ENCODE measurements around the gene JPH2.
"Not testable (repeated sequence)": the region's sequence is repeated elsewhere in the genome, so short reads cannot be mapped to it uniquely, and the experiment has no call there.

The JPH2 gene

GRCh38 chr20:44187054-44187771, at the start of gene JPH2:
Gene JPH2 (minus strand): TSS chr20:44187188. CDS start chr20:44186705, 483 bp downstream.
- H3K27ac ChIP-seq = no peak within 1 kb of the TSS
- no peak for TF ChIP-seq ZFX (IDR thresholded peaks at IDR 0.05; ENCODE audit: borderline replicate concordance)
- TF ChIP-seq, protein P1, sequence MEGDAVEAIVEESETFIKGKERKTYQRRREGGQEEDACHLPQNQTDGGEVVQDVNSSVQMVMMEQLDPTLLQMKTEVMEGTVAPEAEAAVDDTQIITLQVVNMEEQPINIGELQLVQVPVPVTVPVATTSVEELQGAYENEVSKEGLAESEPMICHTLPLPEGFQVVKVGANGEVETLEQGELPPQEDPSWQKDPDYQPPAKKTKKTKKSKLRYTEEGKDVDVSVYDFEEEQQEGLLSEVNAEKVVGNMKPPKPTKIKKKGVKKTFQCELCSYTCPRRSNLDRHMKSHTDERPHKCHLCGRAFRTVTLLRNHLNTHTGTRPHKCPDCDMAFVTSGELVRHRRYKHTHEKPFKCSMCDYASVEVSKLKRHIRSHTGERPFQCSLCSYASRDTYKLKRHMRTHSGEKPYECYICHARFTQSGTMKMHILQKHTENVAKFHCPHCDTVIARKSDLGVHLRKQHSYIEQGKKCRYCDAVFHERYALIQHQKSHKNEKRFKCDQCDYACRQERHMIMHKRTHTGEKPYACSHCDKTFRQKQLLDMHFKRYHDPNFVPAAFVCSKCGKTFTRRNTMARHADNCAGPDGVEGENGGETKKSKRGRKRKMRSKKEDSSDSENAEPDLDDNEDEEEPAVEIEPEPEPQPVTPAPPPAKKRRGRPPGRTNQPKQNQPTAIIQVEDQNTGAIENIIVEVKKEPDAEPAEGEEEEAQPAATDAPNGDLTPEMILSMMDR (IDR thresholded peaks at IDR 0.05) = no peak

DNA sequence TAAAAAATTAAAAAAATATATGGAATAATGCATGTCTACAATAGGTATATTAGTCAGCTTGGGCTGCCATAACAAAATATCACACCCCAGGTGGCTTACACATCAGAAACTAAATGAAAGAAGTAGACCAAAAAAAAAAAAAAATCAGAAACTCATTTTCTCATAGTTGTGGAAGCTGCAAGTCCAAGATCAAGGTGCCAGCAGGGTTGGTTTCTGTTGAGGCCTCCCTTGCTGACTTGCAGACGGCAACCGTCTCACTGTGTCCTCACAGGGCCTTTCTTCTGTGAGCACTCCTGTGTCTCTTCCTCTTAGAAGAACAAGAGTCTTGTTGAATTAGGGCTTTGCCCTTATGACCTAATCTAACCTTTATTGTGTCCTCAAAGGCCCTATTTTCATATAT, 48.7 kb upstream of the JPH2 start:
- TF ChIP-seq, protein P1 (IDR thresholded peaks at IDR 0.05) = no peak
- no peak for TF ChIP-seq ZFX (IDR thresholded peaks at IDR 0.05; ENCODE audit: borderline replicate concordance)
- no peak overlapping the region for H3K27ac ChIP-seq

- TF ChIP-seq ZFX (IDR thresholded peaks at IDR 0.05; ENCODE audit: borderline replicate concordance) = no peak
- TF ChIP-seq, protein P1 (IDR thresholded peaks at IDR 0.05) = no peak
- H3K27ac ChIP-seq = no peak overlapping the region
These were observed 47.8 kb upstream of the JPH2 start for GRCh38 chr20:44234566-44235317.

DNA sequence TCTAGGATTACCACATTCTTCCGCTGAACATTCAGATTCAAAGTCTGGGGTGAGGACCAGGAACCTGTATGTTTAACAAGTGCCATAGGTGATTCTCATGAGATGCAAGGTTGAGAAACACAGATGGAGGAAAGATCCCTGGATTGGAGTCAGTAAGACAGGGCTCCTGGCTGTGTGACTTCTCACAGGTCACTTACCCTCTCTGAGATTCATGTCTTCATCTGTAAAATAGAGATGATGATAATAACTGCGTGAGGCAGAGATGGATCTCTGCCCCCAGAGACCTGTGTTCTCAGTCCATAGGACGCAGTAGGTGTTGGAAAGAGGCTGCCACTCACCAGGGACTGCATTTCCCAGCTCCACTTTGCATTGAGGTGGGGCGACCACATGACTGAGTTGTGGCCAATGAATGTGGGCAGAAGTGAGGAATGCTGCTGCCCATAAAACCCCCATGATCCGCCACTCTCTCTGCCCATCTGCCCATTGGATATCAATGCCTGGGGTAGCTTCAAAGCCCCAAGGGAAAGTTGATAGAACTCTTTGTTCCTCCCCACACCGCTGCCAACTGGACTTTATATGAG, 46.5 kb upstream of the JPH2 start:
- H3K27ac ChIP-seq = no peak overlapping the region
- TF ChIP-seq ZFX (IDR thresholded peaks at IDR 0.05; ENCODE audit: borderline replicate concordance) = no peak
- TF ChIP-seq, protein P1 (IDR thresholded peaks at IDR 0.05) = no peak

DNA sequence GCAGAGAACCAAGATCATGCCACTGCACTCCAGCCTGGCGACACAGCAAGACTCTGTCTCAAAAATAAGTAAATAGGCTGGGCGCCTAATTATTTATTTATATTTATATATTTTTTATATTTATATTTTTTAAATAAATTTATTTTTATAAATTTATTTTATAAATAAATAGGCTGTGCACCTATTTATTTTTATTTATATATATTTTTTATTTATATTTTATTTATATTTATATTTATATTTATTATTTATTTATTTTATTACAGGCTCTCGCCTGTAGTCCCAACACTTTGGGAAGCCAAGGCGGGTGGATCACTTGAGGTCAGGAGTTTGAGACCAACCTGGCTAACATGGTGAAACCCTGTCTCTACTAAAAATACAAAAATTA, 45.5 kb upstream of the JPH2 start:
- H3K27ac ChIP-seq = not testable (repeated sequence)

DNA sequence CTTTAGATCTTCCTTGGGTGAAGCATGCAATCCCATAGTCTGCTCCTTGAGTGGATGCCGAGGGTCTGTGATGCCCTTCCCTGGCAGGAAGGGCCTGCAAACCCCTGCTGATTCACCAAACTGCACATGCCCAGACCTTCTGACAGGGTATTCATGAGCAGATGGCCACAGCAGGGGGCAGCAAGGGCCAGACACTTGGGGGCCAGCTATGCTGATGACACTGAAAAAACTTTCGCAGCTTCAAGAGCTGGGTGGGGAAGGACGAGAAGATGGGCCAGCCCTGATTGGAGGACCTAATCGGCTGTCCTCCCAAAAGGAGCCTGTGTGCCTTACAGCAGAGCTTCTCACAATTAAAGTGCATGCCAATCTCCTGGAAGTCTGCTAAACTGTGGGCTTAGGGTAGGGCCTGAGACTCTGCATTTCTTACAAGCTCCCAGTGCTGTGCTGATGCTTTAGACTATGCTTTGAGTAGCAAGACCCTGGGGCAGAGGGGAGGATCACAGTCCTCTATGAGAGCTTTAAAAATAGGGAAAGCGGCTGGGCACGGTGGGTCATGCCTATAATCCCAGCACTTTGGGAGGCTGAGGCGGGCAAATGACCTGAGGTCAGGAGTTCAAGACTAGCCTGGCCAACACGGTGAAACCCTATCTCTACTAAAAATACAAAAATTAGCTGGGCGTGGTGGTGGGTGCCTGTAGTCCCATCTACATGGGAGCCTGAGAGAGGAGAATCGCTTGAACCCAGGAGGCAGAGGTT, 44.9 kb upstream of the JPH2 start:
- TF ChIP-seq ZFX (IDR thresholded peaks at IDR 0.05; ENCODE audit: borderline replicate concordance) = no peak
- TF ChIP-seq, protein P1 (IDR thresholded peaks at IDR 0.05) = no peak
- H3K27ac ChIP-seq = no peak overlapping the region

- TF ChIP-seq ZFX (IDR thresholded peaks at IDR 0.05; ENCODE audit: borderline replicate concordance) = no peak
- TF ChIP-seq, protein P1 (IDR thresholded peaks at IDR 0.05) = no peak
- H3K27ac ChIP-seq = no peak overlapping the region
These were observed 44.2 kb upstream of the JPH2 start for GRCh38 chr20:44231193-44231592.

Measured in 22Rv1 (cell line).